Liver (tissue), 3 donors: ENCODE data around the gene SAT2.

Experiments
- GABPA ChIP-seq, 2 donors: IDR thresholded peaks in 1 of 2; conservative IDR thresholded peaks in 1 of 2; 2 replicates each; pipeline ENCODE4 v1.6.1; 2016; ENCODE audit warnings: antibody characterized with exemption in 2 of 2, mild to moderate bottlenecking in 1 of 2, moderate library complexity in 1 of 2
- RAD21 ChIP-seq, 2 donors: IDR thresholded peaks; 2 replicates each; pipeline ENCODE4 v1.6.1; 2016; ENCODE audit warnings: antibody characterized with exemption in 2 of 2, mild to moderate bottlenecking in 2 of 2
- RXRA ChIP-seq, 2 donors: IDR thresholded peaks; 2 replicates each; pipeline ENCODE4 v1.6.1; 2017 to 2018; ENCODE audit warnings: antibody characterized with exemption in 2 of 2, mild to moderate bottlenecking in 1 of 2
- TAF1 ChIP-seq: conservative IDR thresholded peaks from 2 replicates; pipeline ENCODE4 v1.6.1; 2016; ENCODE audit warnings: antibody characterized with exemption, mild to moderate bottlenecking
- YY1 ChIP-seq: IDR thresholded peaks from 2 replicates; pipeline ENCODE4 v1.6.1; 2016; ENCODE audit warnings: antibody characterized with exemption, mild to moderate bottlenecking
- TF ChIP-seq, protein P1 (sequence below): fragments of 150-350 bp; IDR thresholded peaks from 2 replicates; pipeline ENCODE4 v1.5.1; 2017; ENCODE audit warnings: improper control_type of control experiment, low read depth, low read length; ENCODE audit not compliant: missing input control
- TF ChIP-seq, protein P2 (sequence below): IDR thresholded peaks from 2 replicates; pipeline ENCODE4 v1.6.1; 2016; ENCODE audit warnings: antibody characterized with exemption
- TF ChIP-seq, protein P3 (sequence below): IDR thresholded peaks from 2 replicates; pipeline ENCODE4 v1.6.1; 2016; ENCODE audit warnings: antibody characterized with exemption
- TF ChIP-seq, protein P4 (sequence below): IDR thresholded peaks from 2 replicates; pipeline ENCODE4 v1.6.1; 2016; ENCODE audit warnings: antibody characterized with exemption, mild to moderate bottlenecking
- donor health status: healthy.
- donor health status: healthy.

DNA sequence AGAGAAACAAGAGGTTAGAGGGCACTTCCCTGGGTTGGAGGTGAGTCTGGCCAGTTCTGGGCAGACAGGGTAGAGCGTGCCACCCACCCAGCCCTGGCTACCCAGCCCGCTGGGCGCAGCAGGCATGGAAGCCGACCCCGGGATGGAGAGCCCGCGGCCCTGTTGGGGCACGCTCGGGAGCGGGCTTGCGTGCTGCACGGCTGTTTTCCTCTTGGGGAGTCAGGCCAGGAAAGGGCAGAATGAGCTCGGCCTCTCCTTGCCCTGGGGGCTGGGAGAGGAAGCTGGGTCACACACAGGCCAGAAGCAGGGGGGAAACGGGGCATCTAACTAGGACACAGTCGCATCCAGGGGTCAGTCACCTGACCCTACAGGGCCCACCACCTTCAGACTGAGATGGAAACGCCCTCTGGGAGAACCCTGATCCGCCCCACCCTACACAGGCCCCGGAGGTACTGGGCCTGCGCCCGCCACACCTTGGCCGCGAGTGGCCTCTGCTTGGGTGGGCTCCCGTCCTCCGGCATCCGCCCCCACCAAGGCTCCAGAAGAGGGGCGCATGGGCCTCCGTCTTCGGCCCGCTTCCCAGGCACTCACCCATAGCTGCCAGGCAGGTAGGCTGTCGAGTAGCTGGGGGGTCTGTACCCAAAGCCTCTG is 38.9 kb downstream of the SAT2 start:
- TF ChIP-seq YY1 (no peak), RXRA (IDR thresholded peaks at IDR 0.05) (no peak), GABPA (IDR thresholded peaks at IDR 0.05 in 1 of 2, conservative IDR thresholded peaks at IDR 0.05 in 1 of 2) (no peak), RAD21 (IDR thresholded peaks at IDR 0.05) (no peak), TAF1 (no peak)
- TF ChIP-seq, protein P1, sequence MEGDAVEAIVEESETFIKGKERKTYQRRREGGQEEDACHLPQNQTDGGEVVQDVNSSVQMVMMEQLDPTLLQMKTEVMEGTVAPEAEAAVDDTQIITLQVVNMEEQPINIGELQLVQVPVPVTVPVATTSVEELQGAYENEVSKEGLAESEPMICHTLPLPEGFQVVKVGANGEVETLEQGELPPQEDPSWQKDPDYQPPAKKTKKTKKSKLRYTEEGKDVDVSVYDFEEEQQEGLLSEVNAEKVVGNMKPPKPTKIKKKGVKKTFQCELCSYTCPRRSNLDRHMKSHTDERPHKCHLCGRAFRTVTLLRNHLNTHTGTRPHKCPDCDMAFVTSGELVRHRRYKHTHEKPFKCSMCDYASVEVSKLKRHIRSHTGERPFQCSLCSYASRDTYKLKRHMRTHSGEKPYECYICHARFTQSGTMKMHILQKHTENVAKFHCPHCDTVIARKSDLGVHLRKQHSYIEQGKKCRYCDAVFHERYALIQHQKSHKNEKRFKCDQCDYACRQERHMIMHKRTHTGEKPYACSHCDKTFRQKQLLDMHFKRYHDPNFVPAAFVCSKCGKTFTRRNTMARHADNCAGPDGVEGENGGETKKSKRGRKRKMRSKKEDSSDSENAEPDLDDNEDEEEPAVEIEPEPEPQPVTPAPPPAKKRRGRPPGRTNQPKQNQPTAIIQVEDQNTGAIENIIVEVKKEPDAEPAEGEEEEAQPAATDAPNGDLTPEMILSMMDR: no peak
- TF ChIP-seq, protein P2, sequence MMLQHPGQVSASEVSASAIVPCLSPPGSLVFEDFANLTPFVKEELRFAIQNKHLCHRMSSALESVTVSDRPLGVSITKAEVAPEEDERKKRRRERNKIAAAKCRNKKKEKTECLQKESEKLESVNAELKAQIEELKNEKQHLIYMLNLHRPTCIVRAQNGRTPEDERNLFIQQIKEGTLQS: no peak
- TF ChIP-seq, protein P3, sequence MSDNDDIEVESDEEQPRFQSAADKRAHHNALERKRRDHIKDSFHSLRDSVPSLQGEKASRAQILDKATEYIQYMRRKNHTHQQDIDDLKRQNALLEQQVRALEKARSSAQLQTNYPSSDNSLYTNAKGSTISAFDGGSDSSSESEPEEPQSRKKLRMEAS: no peak
- TF ChIP-seq, protein P4, sequence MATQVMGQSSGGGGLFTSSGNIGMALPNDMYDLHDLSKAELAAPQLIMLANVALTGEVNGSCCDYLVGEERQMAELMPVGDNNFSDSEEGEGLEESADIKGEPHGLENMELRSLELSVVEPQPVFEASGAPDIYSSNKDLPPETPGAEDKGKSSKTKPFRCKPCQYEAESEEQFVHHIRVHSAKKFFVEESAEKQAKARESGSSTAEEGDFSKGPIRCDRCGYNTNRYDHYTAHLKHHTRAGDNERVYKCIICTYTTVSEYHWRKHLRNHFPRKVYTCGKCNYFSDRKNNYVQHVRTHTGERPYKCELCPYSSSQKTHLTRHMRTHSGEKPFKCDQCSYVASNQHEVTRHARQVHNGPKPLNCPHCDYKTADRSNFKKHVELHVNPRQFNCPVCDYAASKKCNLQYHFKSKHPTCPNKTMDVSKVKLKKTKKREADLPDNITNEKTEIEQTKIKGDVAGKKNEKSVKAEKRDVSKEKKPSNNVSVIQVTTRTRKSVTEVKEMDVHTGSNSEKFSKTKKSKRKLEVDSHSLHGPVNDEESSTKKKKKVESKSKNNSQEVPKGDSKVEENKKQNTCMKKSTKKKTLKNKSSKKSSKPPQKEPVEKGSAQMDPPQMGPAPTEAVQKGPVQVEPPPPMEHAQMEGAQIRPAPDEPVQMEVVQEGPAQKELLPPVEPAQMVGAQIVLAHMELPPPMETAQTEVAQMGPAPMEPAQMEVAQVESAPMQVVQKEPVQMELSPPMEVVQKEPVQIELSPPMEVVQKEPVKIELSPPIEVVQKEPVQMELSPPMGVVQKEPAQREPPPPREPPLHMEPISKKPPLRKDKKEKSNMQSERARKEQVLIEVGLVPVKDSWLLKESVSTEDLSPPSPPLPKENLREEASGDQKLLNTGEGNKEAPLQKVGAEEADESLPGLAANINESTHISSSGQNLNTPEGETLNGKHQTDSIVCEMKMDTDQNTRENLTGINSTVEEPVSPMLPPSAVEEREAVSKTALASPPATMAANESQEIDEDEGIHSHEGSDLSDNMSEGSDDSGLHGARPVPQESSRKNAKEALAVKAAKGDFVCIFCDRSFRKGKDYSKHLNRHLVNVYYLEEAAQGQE: no peak
